H1 (cell line): Measurements from ENCODE around the gene DENND2A. TPM values are rescaled to one million over a fixed set of nuclear protein-coding genes. Genes with fewer than 3 reads are reported as not detected.

Experiments used
- CTCF ChIA-PET: fragments of 300-600 bp; sonication (Branson Sonifier 250); formaldehyde crosslinking; loops from one replicate; lab custom pipeline; 2021; ENCODE audit not compliant: partially characterized antibody; lab: Charles Lee
- POLR2A ChIA-PET: fragments of 300-600 bp; sonication (Branson Sonifier 250); formaldehyde crosslinking; loops from one replicate; lab custom pipeline; 2021; ENCODE audit warnings: inconsistent platforms; ENCODE audit not compliant: partially characterized antibody; lab: Charles Lee
- DNase-seq, 2 experiments: peaks; one replicate each; pipeline versions ENCODE4 v3.0.0 to v3.0.0-alpha.2; 2010 to 2022; ENCODE audit warnings: low spot score in 2 of 2, low read depth in 1 of 2, mixed read lengths in 1 of 2
- FAIRE-seq: peaks from 2 replicates; lab custom pipeline; 2011; peaks lifted over from hg19 to GRCh38; lab: Jason Lieb, UNC
- H2AFZ ChIP-seq: 2 replicates; pipeline ENCODE4 v1.8.1; 2012; ENCODE audit warnings: low read length, inconsistent platforms
- H2AK5ac ChIP-seq: 2 replicates; pipeline ENCODE4 v1.6.1; 2013; ENCODE audit warnings: low read depth, low read length
- H2BK120ac ChIP-seq: replicated peaks from 2 replicates; pipeline ENCODE3; 2013; ENCODE audit warnings: low read depth, low read length, inconsistent platforms
- H2BK12ac ChIP-seq: 2 replicates; pipeline ENCODE4 v1.6.1; 2013; ENCODE audit warnings: low read depth, low read length
- H2BK15ac ChIP-seq: 2 replicates; pipeline ENCODE4 v1.6.1; 2013; ENCODE audit warnings: low read length
- H2BK20ac ChIP-seq: 2 replicates; pipeline ENCODE4 v1.6.1; 2013; ENCODE audit warnings: low read length
- H2BK5ac ChIP-seq: 2 replicates; pipeline ENCODE4 v1.6.1; 2013; ENCODE audit warnings: low read depth, low read length
- H3K14ac ChIP-seq: 2 replicates; pipeline ENCODE4 v1.6.1; 2013; ENCODE audit warnings: inconsistent platforms; ENCODE audit not compliant: insufficient read length
- H3K18ac ChIP-seq: 2 replicates; pipeline ENCODE4 v1.6.1; 2013; ENCODE audit warnings: low read length; ENCODE audit errors: extremely low read depth
- H3K23ac ChIP-seq: 2 replicates; pipeline ENCODE4 v1.6.1; 2013; ENCODE audit warnings: inconsistent platforms; ENCODE audit not compliant: insufficient read length
- H3K23me2 ChIP-seq: 2 replicates; pipeline ENCODE4 v1.6.1; 2013; ENCODE audit warnings: low read depth, low read length
- H3K27ac ChIP-seq: 2 replicates; pipeline ENCODE4 v1.6.1; 2011; ENCODE audit warnings: low read depth, low read length, inconsistent platforms
- H3K27me3 ChIP-seq, 4 experiments: replicated peaks in 1 of 4; 1 replicate in 1 of 4; 2 replicates in 3 of 4; pipeline versions ENCODE4 v1.6.1 to v1.8.1; 2011 to 2013; ENCODE audit warnings: low read length in 3 of 4, mild to moderate bottlenecking in 3 of 4, inconsistent platforms in 2 of 4, mixed read lengths in 2 of 4, moderate library complexity in 1 of 4; ENCODE audit not compliant: control insufficient read depth in 3 of 4, insufficient read depth in 3 of 4; ENCODE audit errors: extremely low read depth in 1 of 4
- H3K36me3 ChIP-seq, 4 experiments: 2 replicates each; pipeline versions ENCODE4 v1.6.1 to v1.8.1; 2011 to 2013; ENCODE audit warnings: mild to moderate bottlenecking in 4 of 4, low read length in 3 of 4, moderate library complexity in 2 of 4, control low read depth in 1 of 4, inconsistent platforms in 1 of 4; ENCODE audit not compliant: insufficient read depth in 4 of 4, control insufficient read depth in 2 of 4
- H3K4ac ChIP-seq: replicated peaks from 2 replicates; pipeline ENCODE3; 2013; ENCODE audit warnings: low read length, low read depth, mixed read lengths, inconsistent platforms; ENCODE audit not compliant: insufficient read length
- H3K4me1 ChIP-seq, 4 experiments: replicated peaks in 1 of 4; 1 replicate in 1 of 4; 2 replicates in 3 of 4; pipeline versions ENCODE4 v1.6.1 to v1.8.1; 2011 to 2013; ENCODE audit warnings: low read length in 3 of 4, inconsistent platforms in 2 of 4, mixed read lengths in 1 of 4; ENCODE audit not compliant: insufficient read depth in 4 of 4, control insufficient read depth in 3 of 4
- H3K4me2 ChIP-seq, 2 experiments: 2 replicates each; pipeline versions ENCODE4 v1.6.1 to v1.8.1; 2011 to 2013; ENCODE audit warnings: low read depth in 2 of 2, low read length in 2 of 2, control low read depth in 1 of 2, inconsistent platforms in 1 of 2, mild to moderate bottlenecking in 1 of 2; ENCODE audit not compliant: insufficient read depth in 1 of 2
- H3K4me3 ChIP-seq, 4 experiments: fragments of 200-600, 300-600 bp in 1 of 4; sonication (generic), shearing (Covaris generic), sonication (Bioruptor Twin) in 1 of 4; 2 replicates each; pipeline versions ENCODE4 v1.5.1 to v1.8.1; 2011 to 2016; ENCODE audit warnings: low read length in 4 of 4, low read depth in 3 of 4, control low read depth in 2 of 4, inconsistent platforms in 2 of 4, mild to moderate bottlenecking in 2 of 4, mixed read lengths in 1 of 4, moderate library complexity in 1 of 4; ENCODE audit not compliant: insufficient read depth in 2 of 4; ENCODE audit errors: extremely low read depth in 1 of 4
- H3K56ac ChIP-seq: replicated peaks from 2 replicates; pipeline ENCODE3; 2013; ENCODE audit warnings: low read depth, mild to moderate bottlenecking, mixed read lengths, low read length, inconsistent platforms; ENCODE audit not compliant: insufficient read length
- H3K79me1 ChIP-seq: 2 replicates; pipeline ENCODE4 v1.6.1; 2013; ENCODE audit warnings: low read depth, low read length, control low read depth
- H3K79me2 ChIP-seq, 2 experiments: 2 replicates each; pipeline versions ENCODE4 v1.6.1 to v1.8.1; 2012 to 2013; ENCODE audit warnings: low read length in 2 of 2, mild to moderate bottlenecking in 2 of 2, inconsistent platforms in 1 of 2; ENCODE audit not compliant: insufficient read depth in 2 of 2, control insufficient read depth in 1 of 2
- H3K9ac ChIP-seq, 4 experiments: replicated peaks in 1 of 4; 1 replicate in 1 of 4; 2 replicates in 3 of 4; pipeline versions ENCODE4 v1.6.1 to v1.8.1; 2011 to 2013; ENCODE audit warnings: low read depth in 3 of 4, low read length in 3 of 4, control low read depth in 2 of 4, mild to moderate bottlenecking in 2 of 4, moderate library complexity in 2 of 4, inconsistent platforms in 1 of 4; ENCODE audit errors: extremely low read depth in 1 of 4
- H3K9me3 ChIP-seq, 2 experiments: 2 replicates each; pipeline versions ENCODE4 v1.6.1 to v1.8.1; 2012 to 2013; ENCODE audit warnings: mild to moderate bottlenecking in 2 of 2, moderate library complexity in 2 of 2, control low read depth in 1 of 2, inconsistent platforms in 1 of 2, low read depth in 1 of 2, low read length in 1 of 2, mixed read lengths in 1 of 2; ENCODE audit not compliant: insufficient read depth in 2 of 2
- H4K20me1 ChIP-seq, 2 experiments: replicated peaks in 1 of 2; 2 replicates each; pipeline versions ENCODE3 to v1.8.1; 2011 to 2013; ENCODE audit warnings: inconsistent platforms in 2 of 2, low read length in 2 of 2, mild to moderate bottlenecking in 1 of 2; ENCODE audit not compliant: insufficient read depth in 2 of 2, control insufficient read depth in 1 of 2
- H4K5ac ChIP-seq: 2 replicates; pipeline ENCODE4 v1.6.1; 2013; ENCODE audit warnings: low read length, low read depth, mixed read lengths, inconsistent platforms; ENCODE audit not compliant: insufficient read length
- H4K8ac ChIP-seq: 2 replicates; pipeline ENCODE4 v1.8.0; 2013; ENCODE audit warnings: mild to moderate bottlenecking, moderate library complexity, low read length, inconsistent platforms; ENCODE audit not compliant: insufficient read depth; ENCODE audit errors: extremely low read depth
- H4K91ac ChIP-seq: replicated peaks from 2 replicates; pipeline ENCODE3; 2013; ENCODE audit warnings: low read length, mixed read lengths, inconsistent platforms; ENCODE audit not compliant: insufficient read length
- CTCF ChIP-seq, 3 experiments: IDR thresholded peaks; 1 replicate in 2 of 3; 2 replicates in 1 of 3; pipeline versions ENCODE4 v1.5.1 to v1.6.1; 2011; ENCODE audit warnings: low read length in 3 of 3, mild to moderate bottlenecking in 3 of 3, inconsistent platforms in 2 of 3, low read depth in 1 of 3, moderate library complexity in 1 of 3; ENCODE audit not compliant: insufficient read depth in 1 of 3; ENCODE audit errors: control extremely low read depth in 1 of 3
- NRF1 ChIP-seq: IDR thresholded peaks from 2 replicates; pipeline ENCODE4 v1.6.1; 2011; ENCODE audit warnings: mild to moderate bottlenecking, low read depth, low read length, improper control_type of control experiment
- RAD21 ChIP-seq, 2 experiments: IDR thresholded peaks in 1 of 2; conservative IDR thresholded peaks in 1 of 2; 2 replicates each; pipeline ENCODE4 v1.6.1; 2011; ENCODE audit warnings: low read depth in 2 of 2, low read length in 2 of 2, improper control_type of control experiment in 1 of 2, inconsistent platforms in 1 of 2, mild to moderate bottlenecking in 1 of 2, moderate library complexity in 1 of 2
- WGBS, 2 experiments: shearing (Covaris generic) in 1 of 2; methylation state at CpG; one replicate each; pipeline versions ENCODE4 v1.1.6 to v1.1.7; 2013 to 2015; ENCODE audit warnings: low lambda C conversion rate in 2 of 2, mixed read lengths in 2 of 2, inconsistent platforms in 1 of 2, low coverage in 1 of 2, missing lambda C conversion rate in 1 of 2; ENCODE audit not compliant: insufficient replicate concordance in 2 of 2, insufficient coverage in 1 of 2, insufficient read length in 1 of 2; ENCODE audit errors: extremely low coverage in 1 of 2, missing lambda C conversion rate in 1 of 2; 5-methylcytosine and 5-hydroxymethylcytosine counted together
- polyA plus RNA-seq, 7 experiments: library from polyadenylated mRNA; depleted of rRNA in 3 of 7; stranded (reverse) in 5 of 7; unstranded in 2 of 7; fragments of >200 nt in 5 of 7; fragments of 200-250 nt in 2 of 7; gene quantifications; 1 replicate in 5 of 7; 2 replicates in 1 of 7; 4 replicates in 1 of 7; pipeline versions ENCODE4 v1.2.1 to v1.2.3, GENCODE V29; 2011 to 2013; ENCODE audit warnings: missing spikeins in 2 of 7, mixed read lengths in 2 of 7
- total RNA-seq: library from RNA; stranded (reverse); fragmentation: NEBNext Ultra II Directional; extraction: Animal tissue kit (Norgen Biotek cat#: 25700); gene quantifications from 2 replicates; pipeline ENCODE4 v1.2.1, GENCODE V29; 2021

Gene DENND2A
- total and polyA plus RNA-seq, 2 of the 8 experiments (the other 6 are each of a cell fraction or from before 2014, with no cell fraction given): 5.0 to 13.0 TPM

GRCh38 chr7:140689199-140690152, 48.9 kb upstream of the DENND2A start:
- H3K27ac ChIP-seq: no peak overlapping the region
- H3K4me3 ChIP-seq: no peak overlapping the region
- H3K4me2 ChIP-seq: no peak overlapping the region
- no peak overlapping the region for H4K8ac ChIP-seq
- no peak for FAIRE-seq
- H2BK12ac ChIP-seq: no peak overlapping the region
- no peak overlapping the region for H2BK20ac ChIP-seq
- WGBS, 2 experiments: 87% methylated on average over 16 of the region's 16 CpGs; no CpG with 5 or more reads in 1 of the 2 experiments
- H3K14ac ChIP-seq: no peak overlapping the region
- no peak overlapping the region for H2BK15ac ChIP-seq
- H4K91ac ChIP-seq: no peak overlapping the region
- no peaks in the 10 kb centered on the region for H3K79me1 ChIP-seq
- no peak overlapping the region for H3K4ac ChIP-seq
- POLR2A ChIA-PET: interaction anchor here (1.1 kb wide), 1 partner anchor 16 kb away, joined by 3 read pairs; the partner anchor contains the start of gene ADCK2
- H3K27me3 ChIP-seq: no peaks in the 10 kb centered on the region
- no peak overlapping the region for H2BK120ac ChIP-seq
- no peaks in the 10 kb centered on the region for H3K79me2 ChIP-seq
- H4K5ac ChIP-seq: no peak overlapping the region
- no peak for DNase-seq
- no peak overlapping the region for H3K56ac ChIP-seq
- no peak overlapping the region for H2AK5ac ChIP-seq
- no peak overlapping the region for H3K23ac ChIP-seq
- no peaks in the 10 kb centered on the region; a peak in 1 of 8 replicates for H3K36me3 ChIP-seq
- no peaks in the 10 kb centered on the region for H3K4me1 ChIP-seq
- H4K20me1 ChIP-seq: no peaks in the 10 kb centered on the region
- no peaks in the 10 kb centered on the region; the same call in 1 of the 2 replicates for H3K23me2 ChIP-seq
- TF ChIP-seq RAD21 (IDR thresholded peaks at IDR 0.05 in 1 of 2, conservative IDR thresholded peaks at IDR 0.05 in 1 of 2; ENCODE audit: low read depth in 2 of 2, low read length in 2 of 2): peak in 1 of 2 experiments; percentile 21; a peak in 1 of 4 replicates
- peak in 2 of 3 experiments; percentile 5 to 33; a peak in 3 of 4 replicates for TF ChIP-seq CTCF (IDR thresholded peaks at IDR 0.05; ENCODE audit: control extremely low read depth in 1 of 3, insufficient read depth in 1 of 3, low read depth in 1 of 3, low read length in 3 of 3)
- no peak for TF ChIP-seq NRF1
- no peak overlapping the region; the same call in 1 of the 2 replicates for H2BK5ac ChIP-seq
- CTCF ChIA-PET: interaction anchor here (0.6 to 4.9 kb wide), 10 partner anchors 11 to 294 kb away, joined by 3 to 22 read pairs (median 4); partner anchors contain the start of gene ADCK2
- no peaks in the 10 kb centered on the region for H3K9me3 ChIP-seq
- H3K9ac ChIP-seq: no peak overlapping the region
- no peak overlapping the region for H3K18ac ChIP-seq
- H2AFZ ChIP-seq: no peak overlapping the region
